Activated T-cell treated with anti-CD3 and anti-CD28 coated beads, Interleukin-2, amount 50 U/mL, for 1 hour (primary cell): Measurements from ENCODE around the gene HIPK1.

Experiments used
- DNase-seq: peaks from one replicate; pipeline ENCODE4 v3.0.0-alpha.2; 2020

HIPK1 gene

DNA sequence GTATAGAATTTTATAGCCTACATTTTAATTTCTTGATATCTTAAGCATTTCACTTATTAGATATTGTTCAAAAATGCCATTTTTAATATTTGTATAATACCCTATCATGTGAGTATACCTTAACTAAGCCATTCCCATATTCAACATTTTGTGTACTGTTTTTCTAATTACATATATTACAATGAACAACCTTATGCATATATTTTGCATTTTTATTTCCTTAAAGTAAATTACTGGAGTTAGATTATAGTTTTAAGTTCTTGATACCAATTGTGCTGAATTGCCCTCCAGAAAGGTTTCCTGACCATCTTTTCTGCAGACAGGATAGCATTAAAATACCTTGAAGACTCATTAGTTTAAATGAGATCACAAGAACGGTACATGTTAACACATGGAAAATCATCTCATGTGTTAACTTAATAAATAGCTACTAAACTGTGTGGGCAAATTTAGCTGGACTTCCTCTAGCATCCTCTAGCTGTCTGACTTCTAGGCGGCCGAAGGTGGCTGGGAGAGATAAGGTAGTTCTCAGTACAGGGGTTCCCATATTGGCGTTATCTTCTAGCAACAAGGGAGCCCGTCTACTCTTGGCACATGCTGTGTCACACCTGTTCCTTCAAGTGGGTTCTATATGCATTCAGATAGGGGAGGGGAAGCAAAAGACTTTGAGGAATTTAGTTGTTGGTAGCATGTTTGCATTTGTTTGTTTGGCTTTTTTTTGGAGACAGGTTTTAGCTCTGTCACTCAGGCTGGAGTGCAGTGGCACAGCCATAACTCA is 15.0 kb upstream of the HIPK1 start:
- DNase-seq, result no peak

DNA sequence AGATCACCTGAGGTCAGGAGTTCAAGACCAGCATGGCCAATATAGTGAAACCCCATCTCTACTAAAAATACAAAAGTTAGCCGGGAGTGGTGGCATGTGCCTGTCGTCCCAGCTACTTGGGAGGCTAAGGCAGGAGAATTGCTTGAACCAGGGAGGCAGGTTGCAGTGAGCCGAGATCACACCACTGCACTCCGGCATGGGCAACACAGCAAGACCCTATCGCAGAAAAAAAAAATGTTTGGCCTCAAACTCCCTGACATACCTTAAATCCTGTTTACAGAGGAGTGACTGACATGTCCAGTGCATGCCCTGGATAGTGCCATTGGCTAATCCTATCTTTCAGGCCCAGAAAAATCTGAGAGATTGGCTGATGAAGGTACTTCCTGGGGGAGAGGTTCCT is 12.2 kb upstream of the HIPK1 start:
- DNase-seq, result no peak

DNA sequence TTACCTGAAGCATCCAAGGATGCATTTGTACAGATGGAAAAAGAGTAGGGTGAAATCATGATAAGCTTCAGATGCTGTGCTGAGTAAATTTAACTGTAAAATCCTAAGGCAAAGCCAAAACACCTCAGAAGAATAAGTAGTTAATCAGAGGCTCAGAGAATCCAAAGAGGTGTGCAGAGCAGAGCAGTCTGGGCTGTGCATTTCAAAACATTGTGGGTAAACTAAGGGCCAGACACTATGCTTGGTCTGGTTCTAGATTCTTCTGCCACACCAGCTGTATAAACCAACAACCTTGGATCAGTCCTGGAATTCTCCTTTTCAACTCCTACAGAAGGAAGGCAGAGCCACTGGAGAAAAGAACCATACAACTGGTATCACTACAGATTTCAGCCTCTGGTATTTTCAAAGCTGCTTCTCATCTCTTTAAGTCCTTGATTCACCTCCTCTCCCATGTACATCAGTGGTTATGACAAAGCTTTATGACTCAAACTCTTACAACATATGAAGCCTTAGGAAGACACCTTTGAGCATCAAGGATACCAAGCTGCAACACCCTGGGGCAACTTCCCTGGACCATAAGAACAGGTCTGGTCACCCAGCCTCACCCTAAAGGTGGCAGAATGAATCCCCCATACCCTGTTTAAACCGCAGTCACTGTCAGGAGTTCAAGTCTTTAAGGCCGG is 11.6 kb upstream of the HIPK1 start:
- DNase-seq, result no peak

DNA sequence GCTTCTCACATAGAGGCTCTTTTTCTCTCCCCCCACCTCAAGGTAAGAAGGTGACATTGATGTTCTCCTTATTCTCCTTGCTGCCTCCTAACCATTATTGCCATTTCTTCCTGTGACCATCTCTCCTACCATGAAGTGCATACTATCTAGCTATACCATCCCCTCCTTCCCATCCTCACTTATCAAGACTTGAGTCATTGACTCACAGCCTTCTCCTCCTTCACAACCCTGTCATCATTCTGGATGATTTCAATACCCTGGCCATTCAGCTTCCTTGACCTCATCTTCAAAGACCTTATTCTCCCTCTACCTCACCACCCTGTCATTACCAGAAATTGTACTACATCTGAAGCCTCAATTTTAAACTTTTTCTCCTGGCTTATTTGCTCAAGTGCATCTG is 10.9 kb upstream of the HIPK1 start:
- no peak for DNase-seq

DNA sequence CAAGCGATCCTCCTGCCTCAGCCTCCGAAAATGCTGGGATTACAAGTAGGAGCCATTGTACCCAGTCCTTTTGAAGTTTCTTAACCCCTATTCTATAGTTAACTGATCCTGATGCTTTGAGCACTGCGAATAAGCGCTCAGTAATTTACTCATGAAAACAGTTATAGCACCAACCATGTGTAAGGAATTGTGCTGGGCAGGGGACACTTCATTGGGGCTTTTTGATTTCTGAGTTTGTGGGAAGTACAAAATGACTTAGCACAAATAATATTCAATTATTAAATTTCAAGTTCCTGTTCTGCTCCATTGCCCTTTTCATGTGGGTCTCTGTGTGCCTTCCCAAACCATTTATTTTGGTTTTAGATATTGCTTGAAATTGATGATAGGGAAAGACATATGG is 6.2 kb upstream of the HIPK1 start:
- no peak for DNase-seq

DNA sequence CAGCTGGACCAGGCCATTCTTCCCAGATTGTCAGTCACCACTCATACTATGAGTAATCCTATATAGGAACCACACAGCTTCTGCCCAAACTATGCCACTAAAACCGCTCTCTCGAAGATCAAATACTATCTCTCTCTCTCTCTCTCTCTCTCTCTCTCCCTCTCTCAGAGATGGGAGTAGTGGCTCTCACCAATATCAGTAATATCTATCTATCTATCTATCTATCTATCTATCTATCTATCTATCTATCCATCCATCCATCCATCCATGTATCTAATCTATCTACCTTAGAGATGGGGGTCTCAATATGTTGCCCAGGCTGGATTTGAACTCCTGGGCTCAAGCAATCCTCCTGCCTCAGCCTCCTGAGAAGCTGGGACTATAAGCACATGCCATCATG is 4.7 kb upstream of the HIPK1 start:
- DNase-seq, result no peak

DNA sequence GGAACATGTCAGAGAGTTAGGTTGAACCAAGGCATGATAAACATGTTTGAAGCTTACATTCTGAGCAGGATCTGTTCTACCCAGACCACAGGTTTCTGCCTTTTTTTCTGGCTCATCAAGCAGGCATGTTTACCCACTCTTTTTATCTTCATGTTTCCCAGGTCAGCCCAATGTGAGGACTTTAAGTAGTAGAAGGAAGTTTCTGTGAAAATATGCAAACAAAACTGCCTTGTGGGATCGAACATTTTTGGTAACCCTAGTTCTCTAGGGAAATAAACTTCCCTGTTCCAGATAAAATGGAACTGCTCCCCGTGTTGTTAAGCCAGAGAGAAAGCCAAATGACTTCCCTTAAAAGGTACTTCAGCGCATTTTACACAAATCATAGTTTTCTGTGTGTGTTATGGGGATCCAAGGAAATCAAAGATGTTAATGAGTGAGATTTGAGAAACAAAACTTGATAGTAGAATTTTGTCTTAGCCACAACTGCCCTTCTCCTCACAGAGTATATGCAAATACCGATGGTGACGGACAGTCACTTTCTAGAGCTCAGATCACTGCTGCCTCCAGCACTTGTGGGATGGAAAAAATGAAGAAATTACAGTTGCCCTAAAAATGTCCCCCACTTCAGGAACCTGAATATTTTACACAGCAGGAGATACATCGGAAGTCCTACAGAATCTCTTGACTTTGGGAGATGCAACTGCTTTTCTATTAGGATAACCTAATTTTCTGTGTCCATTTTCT is 765 bp upstream of the HIPK1 start:
- no peak for DNase-seq

DNA sequence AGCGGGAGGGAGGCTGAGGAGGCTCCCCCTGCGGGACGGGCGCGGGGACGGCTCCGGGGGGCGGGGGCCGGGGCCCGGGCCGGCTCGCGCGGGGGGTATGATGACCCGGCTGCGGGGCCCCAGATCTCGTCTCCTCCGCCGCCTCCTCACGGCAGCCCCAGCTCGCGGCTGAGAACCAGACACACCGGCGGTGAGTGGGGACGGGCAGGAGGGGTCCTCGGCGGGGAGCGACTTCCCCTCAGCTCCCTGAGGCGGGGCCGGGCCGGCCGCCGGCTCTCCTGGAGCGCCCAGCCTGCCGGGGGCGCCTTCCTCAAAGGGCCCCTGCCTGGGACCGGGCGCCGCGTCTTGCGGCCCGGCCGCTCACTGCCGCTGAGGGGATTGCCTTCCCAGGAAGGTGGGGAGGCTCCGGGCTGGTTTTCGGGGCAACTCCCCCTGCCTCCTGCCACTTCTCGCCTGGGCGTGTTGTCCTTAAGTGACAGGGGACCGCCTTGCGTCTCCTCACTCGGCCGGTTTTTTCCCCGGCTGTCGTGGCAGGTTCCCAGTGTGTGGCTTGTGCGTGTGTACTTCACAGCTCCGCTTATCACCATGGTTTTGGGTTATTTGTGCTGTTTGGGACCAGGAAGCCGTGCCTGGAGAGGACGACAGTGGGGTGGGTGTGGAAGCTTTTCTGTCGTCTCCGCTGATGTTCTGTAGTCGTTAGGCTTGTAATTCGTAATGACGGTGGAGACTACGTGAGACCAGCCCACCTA is 800 bp downstream of the HIPK1 start:
- peak; percentile 78 for DNase-seq

DNA sequence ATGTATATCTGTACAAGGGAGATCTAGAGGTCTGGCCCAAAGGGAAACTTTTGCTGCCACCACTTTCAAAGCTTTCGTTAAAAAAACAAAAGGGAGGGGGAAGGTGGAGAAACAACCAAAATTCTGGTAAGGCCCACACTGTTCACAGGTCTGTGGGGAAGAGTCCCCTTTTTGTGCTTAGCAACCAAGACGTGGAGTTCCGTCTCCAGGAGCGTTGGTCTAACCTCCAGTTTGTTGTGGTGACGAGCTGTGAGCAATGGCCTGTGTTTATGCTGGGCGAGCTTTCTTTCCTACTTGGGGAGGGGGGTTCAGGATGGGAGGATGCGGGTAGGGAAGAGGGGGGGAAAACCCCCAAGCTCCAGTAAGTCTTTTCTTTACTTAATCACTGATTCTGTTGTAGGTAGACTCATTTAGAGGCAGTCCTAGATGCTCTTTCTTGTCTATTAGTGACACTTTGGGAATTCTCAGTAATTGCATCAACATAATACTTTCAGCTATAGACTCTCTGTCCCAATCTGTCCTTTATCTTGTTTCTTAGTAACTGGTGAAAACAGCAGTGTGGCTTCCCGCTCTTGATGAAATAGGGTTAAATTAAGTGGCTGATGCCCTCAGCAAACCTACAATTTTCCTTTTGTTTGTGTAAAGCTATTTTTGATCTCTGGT is 1.5 kb downstream of the HIPK1 start:
- peak; percentile 68 for DNase-seq

DNA sequence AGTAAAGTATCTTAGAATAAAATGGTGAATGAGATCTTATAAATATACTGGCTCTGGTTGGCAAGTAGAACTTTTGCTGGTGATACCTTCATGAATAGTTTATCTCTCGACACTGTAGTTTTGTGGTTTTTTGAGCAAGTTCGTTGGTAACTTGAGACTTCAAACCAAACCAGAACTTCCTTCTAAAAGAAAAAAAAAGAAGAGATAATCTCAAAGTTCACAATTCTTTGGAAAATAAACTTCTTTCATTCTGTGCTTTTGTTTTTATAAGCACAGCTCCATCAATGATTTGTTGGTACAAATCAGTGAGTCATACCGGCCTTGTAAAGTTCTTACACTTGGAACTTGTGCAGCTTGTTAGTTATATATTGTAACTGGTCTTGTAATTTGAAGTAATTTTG is 2.3 kb downstream of the HIPK1 start:
- DNase-seq, result no peak

DNA sequence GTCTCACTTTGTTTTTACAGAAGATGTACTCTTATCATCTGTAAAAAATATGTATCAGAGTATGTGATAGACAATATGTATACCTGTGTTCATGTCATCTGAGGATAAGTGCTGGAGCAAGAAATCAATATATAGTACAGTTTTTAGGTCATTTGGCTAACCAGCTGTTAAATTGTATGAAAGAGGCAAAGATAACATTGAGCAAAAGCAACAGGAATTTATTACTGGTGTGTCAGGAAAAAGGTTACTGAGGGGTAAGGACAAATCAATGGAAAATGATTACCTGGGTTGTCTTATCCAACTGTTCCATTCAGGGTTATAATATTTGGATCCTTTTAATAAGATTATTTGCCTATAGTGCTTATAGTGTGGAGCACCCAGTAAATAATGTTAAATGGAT is 4.9 kb downstream of the HIPK1 start:
- DNase-seq, result no peak

DNA sequence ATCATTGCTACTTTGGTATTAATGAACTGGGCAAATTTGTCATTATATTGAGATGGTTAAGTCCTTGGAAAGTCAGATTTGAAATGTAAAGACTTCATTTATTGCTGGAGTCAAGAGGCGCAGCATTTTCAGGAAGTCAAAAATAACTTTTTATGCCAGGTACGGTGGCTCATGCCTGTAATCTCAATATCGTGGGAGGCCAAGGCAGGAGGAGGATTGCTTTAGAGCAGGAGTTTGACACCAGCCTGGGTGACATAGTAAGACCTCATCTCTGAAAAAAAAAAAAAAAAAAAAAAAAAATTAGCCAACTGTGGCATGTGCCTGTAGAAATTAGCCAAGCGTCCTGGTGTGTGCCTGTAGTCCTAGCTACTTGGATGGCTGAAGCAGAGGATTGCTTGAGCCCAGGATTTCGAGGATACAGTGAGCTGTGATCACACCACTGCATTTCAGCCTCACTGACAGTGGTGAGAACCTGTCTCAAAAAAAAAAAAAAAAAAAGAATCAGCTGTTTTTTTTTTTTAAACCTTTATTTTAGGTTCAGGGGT is 5.5 kb downstream of the HIPK1 start:
- no peak for DNase-seq

DNA sequence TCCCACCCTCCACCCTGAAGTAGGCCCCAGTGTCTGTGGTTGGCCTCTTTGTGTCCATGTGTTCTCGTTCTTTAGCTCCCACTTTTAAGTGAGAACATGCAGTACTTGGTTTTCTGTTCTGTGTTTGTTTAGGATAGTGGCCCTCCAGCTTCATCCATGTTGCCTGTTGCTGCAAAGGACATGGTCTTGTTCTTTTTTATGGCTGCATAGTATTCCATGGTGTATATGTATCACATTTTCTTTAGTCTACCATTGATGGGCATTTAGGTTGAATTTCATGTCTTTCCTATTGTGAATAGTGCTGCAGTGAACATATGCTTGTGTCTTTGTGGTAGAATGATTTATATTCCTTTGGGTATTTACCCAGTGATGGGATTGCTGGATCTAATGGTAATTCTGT is 6.1 kb downstream of the HIPK1 start:
- no peak for DNase-seq

DNA sequence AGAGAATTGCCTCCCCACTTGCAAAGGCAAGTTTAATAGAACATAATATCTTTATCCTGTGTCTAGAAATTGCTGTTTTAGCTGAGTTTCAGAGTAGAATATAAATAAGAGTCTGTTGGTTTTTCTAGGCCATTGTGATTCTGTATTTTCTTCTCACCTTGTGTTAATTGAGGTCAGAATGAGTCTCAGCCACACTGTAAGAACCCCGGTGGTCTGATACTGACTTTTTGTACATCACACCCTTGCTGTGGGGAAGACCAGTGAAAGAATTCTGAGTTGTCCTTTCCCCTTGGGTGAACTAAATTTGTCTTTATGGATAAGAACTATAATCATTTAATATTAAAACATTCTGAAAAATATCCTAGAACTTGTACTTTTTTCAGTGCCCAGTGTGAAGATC is 6.8 kb downstream of the HIPK1 start:
- no peak for DNase-seq

DNA sequence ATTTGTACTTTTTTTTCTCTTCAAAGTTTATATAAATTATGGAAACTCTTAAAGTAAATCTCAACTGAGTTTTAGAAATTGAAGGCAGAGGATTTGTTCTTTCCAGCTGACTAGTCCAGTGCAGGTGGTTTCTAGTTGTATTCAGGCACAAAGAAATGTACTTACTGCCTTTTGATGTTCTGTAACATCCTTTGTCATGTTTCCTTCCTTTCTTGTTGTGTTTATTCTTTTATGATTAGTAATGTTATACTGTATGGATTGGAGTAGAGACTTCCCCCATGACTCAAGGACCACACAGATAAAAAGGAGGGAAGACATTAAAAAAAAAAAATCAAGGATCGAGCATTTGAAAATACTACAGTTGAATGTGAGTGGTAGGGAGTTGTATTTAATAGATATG is 8.0 kb downstream of the HIPK1 start:
- no peak for DNase-seq

DNA sequence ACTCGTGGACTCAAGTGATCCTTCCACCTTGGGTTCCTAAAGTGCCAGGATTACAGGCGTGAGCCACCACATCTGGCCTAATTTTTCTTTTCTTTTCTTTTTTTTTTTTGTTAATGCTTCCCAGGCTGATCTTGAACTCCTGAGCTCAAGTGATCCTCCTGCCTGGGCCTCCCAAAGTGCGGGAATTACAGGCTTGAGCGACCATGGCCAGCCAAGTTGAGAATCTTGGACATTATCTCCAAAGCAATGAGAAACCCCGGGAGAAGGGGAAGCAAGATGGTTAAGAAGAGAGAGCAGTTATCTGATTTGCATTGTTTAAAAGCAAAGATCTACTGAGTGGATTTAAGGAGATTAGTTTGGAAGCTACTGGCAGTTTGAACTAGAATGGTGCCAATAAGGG is 9.1 kb downstream of the HIPK1 start:
- DNase-seq, result no peak

DNA sequence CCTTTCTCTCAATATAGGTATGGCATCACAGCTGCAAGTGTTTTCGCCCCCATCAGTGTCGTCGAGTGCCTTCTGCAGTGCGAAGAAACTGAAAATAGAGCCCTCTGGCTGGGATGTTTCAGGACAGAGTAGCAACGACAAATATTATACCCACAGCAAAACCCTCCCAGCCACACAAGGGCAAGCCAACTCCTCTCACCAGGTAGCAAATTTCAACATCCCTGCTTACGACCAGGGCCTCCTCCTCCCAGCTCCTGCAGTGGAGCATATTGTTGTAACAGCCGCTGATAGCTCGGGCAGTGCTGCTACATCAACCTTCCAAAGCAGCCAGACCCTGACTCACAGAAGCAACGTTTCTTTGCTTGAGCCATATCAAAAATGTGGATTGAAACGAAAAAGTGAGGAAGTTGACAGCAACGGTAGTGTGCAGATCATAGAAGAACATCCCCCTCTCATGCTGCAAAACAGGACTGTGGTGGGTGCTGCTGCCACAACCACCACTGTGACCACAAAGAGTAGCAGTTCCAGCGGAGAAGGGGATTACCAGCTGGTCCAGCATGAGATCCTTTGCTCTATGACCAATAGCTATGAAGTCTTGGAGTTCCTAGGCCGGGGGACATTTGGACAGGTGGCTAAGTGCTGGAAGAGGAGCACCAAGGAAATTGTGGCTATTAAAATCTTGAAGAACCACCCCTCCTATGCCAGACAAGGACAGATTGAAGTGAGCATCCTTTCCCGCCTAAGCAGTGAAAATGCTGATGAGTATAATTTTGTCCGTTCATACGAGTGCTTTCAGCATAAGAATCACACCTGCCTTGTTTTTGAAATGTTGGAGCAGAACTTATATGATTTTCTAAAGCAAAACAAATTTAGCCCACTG is 11.5 kb downstream of the HIPK1 start:
- DNase-seq, result peak; percentile 38

DNA sequence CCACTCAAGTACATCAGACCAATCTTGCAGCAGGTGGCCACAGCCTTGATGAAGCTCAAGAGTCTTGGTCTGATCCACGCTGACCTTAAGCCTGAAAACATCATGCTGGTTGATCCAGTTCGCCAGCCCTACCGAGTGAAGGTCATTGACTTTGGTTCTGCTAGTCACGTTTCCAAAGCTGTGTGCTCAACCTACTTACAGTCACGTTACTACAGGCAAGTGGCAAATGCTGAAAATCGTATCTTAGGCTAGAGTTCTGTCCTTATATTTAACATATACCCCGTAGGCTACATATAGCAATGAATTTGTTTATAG is 12.1 kb downstream of the HIPK1 start:
- no peak for DNase-seq

DNA sequence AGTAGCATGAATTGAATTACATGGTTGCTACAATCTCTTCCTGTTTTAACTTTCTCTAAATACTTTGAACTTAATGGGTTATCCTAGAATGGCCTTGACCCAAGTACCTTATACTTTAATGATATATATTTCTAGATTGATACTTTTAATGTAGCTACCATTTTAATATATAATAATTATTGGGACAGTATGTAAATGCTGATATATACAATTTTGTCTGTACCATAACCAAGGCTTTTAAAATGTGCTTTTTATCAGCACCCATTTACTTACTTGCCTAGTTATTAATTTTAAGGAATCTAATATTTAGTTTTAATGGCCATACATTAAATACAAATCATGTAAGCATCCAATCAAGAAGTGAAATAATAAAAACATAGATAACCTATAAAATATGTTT is 13.4 kb downstream of the HIPK1 start:
- DNase-seq, result no peak

DNA sequence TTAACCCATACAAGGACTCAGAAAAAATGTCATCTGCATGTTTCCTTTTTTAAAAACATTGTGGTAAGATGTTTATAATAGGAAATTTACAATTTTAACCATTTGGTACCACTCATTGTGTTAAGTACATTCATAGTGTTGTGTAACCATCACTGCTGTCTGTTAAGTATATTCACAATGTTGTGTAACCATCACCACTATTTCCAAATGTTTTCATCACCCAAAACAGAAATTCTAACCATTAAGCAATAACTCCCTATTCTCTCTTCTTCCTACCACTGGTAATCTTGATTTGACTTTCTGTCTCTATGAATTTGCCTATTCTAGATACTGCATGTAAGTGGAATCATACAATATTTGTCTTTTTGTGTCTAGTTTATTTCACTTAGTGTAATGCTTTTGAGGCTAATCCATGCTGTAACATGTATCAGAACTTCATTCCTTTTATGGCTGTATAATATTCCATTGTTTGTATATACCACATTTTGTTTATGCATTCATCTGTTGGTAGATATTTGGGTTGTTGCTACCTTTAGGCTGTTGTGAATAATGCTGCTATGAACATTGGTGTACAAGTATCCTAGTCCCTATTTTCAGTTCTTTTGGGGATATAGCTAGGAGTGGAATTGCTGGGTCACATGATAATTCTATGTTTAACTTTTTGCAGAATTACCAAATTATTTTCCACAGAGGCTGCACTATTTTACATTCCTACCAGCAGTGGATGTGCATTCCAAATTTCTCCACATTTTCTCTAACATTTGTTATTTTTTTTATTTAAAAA is 14.1 kb downstream of the HIPK1 start:
- DNase-seq, result no peak

DNA sequence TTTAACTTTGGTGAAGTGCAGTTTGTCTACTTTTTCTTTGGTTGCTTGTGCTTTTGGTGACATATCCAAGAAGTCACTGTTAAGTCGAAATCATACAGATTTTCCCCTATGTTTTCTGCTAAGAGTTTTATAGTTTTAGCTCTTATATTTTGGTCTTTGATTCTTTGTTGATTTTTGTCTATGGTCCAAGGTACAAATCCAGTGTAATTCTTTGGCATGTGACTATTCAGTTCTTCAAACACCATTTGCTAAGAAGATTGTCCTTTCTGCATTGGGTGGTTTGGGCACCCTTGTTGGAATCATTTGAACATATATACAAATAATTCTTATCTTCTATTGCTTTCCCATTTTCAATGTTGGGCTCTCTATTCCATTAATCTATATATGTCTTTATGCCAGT is 16.2 kb downstream of the HIPK1 start:
- no peak for DNase-seq
